ENCODE data around the gene HYPK. TPM values are rescaled to one million over a fixed set of nuclear protein-coding genes. Genes with fewer than 3 reads are reported as not detected.

HYPK gene
- total and polyA plus RNA-seq, 10 donors: 2.4 to 35.8 (median 9.4) TPM

DNA sequence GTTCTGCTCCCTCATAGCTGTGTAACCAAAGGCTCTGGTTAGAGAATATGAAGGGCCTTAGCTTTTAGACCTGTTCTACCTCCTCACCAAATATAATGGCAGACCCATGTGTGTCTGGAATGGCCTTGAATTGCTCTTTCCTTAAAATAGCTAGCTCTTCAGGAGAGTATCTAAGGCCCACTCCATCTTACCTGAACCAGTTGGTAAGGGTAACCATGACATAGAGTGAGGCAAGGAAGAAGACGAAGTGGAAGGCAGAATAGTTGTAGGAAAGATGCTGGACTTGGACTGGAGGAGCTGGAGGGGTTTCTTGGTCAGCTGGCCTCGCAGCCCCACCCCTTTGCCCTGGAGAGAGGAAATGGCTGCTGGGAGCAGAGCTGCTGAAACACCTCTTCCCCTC is 5.2 kb upstream of the HYPK start:
- H3K27me3 ChIP-seq (replicated peaks in 1 of 7): no peaks in the 10 kb centered on the region
- peak overlapping the region in 4 of 8 donors; percentile 6 to 98 (median 66) for H3K27ac ChIP-seq
- peaks cover 0 to 69% (median 37%) of the 10 kb centered on the region in 6 donors for H3K36me3 ChIP-seq
- H3K9me3 ChIP-seq: no peaks in the 10 kb centered on the region
- peak overlapping the region in 1 of 8 donors; percentile 88 for H3K4me3 ChIP-seq
- 83 to 90% (median 88%) methylated on average over 2 of the region's 2 CpGs for WGBS, 5 donors
- TF ChIP-seq POLR2A (IDR thresholded peaks at IDR 0.05): no peak
- TF ChIP-seq POLR2AphosphoS5 (IDR thresholded peaks at IDR 0.05): no peak
- TF ChIP-seq, protein P1, sequence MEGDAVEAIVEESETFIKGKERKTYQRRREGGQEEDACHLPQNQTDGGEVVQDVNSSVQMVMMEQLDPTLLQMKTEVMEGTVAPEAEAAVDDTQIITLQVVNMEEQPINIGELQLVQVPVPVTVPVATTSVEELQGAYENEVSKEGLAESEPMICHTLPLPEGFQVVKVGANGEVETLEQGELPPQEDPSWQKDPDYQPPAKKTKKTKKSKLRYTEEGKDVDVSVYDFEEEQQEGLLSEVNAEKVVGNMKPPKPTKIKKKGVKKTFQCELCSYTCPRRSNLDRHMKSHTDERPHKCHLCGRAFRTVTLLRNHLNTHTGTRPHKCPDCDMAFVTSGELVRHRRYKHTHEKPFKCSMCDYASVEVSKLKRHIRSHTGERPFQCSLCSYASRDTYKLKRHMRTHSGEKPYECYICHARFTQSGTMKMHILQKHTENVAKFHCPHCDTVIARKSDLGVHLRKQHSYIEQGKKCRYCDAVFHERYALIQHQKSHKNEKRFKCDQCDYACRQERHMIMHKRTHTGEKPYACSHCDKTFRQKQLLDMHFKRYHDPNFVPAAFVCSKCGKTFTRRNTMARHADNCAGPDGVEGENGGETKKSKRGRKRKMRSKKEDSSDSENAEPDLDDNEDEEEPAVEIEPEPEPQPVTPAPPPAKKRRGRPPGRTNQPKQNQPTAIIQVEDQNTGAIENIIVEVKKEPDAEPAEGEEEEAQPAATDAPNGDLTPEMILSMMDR (IDR thresholded peaks at IDR 0.05 in 8 of 11, conservative IDR thresholded peaks at IDR 0.05 in 3 of 11): no peak
- no peak for DNase-seq
- peaks cover 29 to 91% (median 61%) of the 10 kb centered on the region in 6 donors for H3K4me1 ChIP-seq
- intact Hi-C loops (cut with DNase I; ENCODE audit: low total_unique reads): no loop called here

DNA sequence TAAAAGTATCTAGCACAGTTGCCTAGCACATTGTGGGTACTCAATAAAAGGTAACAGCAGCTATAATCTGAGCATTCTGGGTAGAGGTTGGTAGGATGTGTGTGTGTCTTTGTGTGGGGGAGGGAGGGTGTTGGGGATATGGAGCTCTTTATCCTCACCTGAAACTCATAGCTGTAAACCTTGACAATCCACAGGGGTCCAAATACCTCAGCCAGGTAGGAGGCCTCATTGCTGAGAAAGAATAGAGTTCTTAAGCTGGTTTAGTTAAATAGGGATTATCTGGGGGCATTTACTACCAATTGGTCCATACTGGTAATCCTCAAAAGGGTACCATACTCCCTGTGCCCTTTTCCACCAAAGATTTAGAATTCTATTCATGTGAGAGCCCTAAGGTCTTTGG is 4.4 kb upstream of the HYPK start:
- no peaks in the 10 kb centered on the region for H3K27me3 ChIP-seq (replicated peaks in 1 of 7)
- H3K4me1 ChIP-seq: peaks cover 30 to 89% (median 64%) of the 10 kb centered on the region in 6 donors
- no peak overlapping the region for H3K4me3 ChIP-seq
- H3K9me3 ChIP-seq: no peaks in the 10 kb centered on the region
- peaks cover 0 to 69% (median 37%) of the 10 kb centered on the region in 6 donors for H3K36me3 ChIP-seq
- TF ChIP-seq POLR2AphosphoS5 (IDR thresholded peaks at IDR 0.05) (no peak), POLR2A (IDR thresholded peaks at IDR 0.05) (no peak)
- TF ChIP-seq, protein P1 (IDR thresholded peaks at IDR 0.05 in 8 of 11, conservative IDR thresholded peaks at IDR 0.05 in 3 of 11): no peak
- DNase-seq: no peak
- H3K27ac ChIP-seq: peak overlapping the region in 1 of 8 donors; percentile 98
- intact Hi-C loops (cut with DNase I; ENCODE audit: low total_unique reads): no loop called here

DNA sequence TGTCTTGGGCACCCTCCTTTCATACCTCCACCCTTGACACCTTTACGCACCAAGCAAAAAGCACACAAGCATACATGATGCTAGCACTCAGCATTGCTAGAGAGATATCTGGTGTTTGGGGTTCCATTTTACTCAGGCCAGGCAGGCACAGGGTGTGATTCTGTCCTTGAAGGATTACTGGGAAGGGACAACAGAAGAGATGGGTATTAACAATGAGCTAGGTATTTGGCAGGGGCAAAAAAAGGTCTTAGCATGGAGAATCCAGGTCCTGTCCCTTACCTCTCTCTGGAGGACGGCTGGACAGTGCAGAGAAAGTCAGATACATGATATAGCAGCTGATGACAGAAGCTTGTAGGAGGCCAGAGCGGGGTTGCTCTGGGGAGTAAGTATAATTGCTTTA is 3.8 kb upstream of the HYPK start:
- H3K36me3 ChIP-seq: peaks cover 0 to 71% (median 39%) of the 10 kb centered on the region in 6 donors
- H3K4me1 ChIP-seq: peaks cover 28 to 89% (median 65%) of the 10 kb centered on the region in 6 donors
- no peak overlapping the region for H3K4me3 ChIP-seq
- peak overlapping the region in 1 of 8 donors; percentile 19 for H3K27ac ChIP-seq
- intact Hi-C loops (cut with DNase I; ENCODE audit: low total_unique reads): no loop called here
- 88 to 94% (median 91%) methylated on average over 3 of the region's 3 CpGs for WGBS, 5 donors
- no peak for TF ChIP-seq POLR2AphosphoS5 (IDR thresholded peaks at IDR 0.05)
- no peak for DNase-seq
- H3K27me3 ChIP-seq (replicated peaks in 1 of 7): no peaks in the 10 kb centered on the region
- no peaks in the 10 kb centered on the region for H3K9me3 ChIP-seq

DNA sequence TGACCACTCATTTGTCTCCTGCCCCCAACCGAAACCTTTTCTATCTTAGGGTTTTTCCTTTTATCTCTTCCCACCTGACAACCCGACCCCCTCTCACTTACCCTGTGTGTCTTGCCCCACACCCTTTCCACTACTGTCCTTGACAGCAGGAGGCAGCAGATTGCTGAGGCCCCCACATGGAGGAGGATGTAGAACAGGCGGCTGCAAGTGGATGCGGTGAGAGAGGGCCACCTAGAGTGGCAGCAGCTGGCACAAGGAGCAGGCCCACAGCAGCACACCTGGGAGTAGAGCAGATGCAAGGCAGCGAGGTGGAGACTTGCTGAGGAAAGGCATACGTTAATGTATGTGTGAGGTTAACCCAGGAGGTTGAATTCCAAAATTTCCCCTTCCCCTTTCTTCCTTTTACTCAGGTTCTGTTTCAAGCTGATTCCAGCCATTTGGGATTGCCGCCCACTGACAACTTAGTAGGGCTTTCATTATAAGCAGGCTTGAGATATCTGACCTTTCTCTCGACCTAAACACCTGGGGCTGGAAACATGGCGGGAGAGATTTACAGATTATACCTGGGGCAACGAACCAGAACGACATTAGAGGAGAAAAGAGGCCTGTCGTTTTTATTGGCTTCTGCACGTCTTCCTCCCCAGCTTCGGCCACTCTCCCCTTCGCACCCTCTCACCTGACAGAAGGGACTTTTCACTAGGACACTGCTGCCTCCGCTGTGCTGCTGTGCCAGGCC is 1.0 kb upstream of the HYPK start:
- Histone ChIP-seq H3K27me3 (replicated peaks in 1 of 7) (no peaks in the 10 kb centered on the region), H3K4me1 (peaks cover 17 to 72% (median 51%) of the 10 kb centered on the region in 6 donors), H3K4me3 (peak overlapping the region in 1 of 8 donors; percentile 83), H3K36me3 (peaks cover 0 to 88% (median 46%) of the 10 kb centered on the region in 6 donors), H3K9me3 (no peaks in the 10 kb centered on the region), H3K27ac (peak overlapping the region in 7 of 8 donors; percentile 88 to 93 (median 90))
- intact Hi-C loops (cut with DNase I; ENCODE audit: low total_unique reads): no loop called here
- peak in 1 of 3 donors; percentile 21 for TF ChIP-seq POLR2AphosphoS5 (IDR thresholded peaks at IDR 0.05)
- TF ChIP-seq, protein P1 (IDR thresholded peaks at IDR 0.05 in 8 of 11, conservative IDR thresholded peaks at IDR 0.05 in 3 of 11): no peak
- WGBS, 5 donors: 88 to 92% (median 90%) methylated on average over 16 of the region's 16 CpGs
- no peak for DNase-seq

All from spleen (tissue), 11 donors.